Measurements from ENCODE around the gene B3GNT9. TPM values are rescaled to one million over a fixed set of nuclear protein-coding genes. Genes with fewer than 3 reads are reported as not detected.

B3GNT9 gene
- total RNA-seq, 3 donors from 2014 or later (not counting 1 experiment from before 2014, with no cell fraction given), result 0.80 to 1.3 (median 1.0) TPM

GRCh38 chr16:67148656-67149275 is 2.0 kb downstream of the B3GNT9 start:
- peaks cover 30% of the 10 kb centered on the region for H3K36me3 ChIP-seq (ENCODE audit: control insufficient read depth, insufficient read depth, low read length)
- 98% methylated on average over 11 of the region's 11 CpGs for WGBS (ENCODE audit: insufficient coverage)

GRCh38 chr16:67148221-67148620 is 2.6 kb downstream of the B3GNT9 start:
- Mint-ChIP-seq H3K9me3 (no peaks in the 10 kb centered on the region), H3K27me3 (ENCODE audit: low read depth in 2 of 2) (peaks cover 6 to 17% of the 10 kb centered on the region in 2 donors), H3K4me3 (no peak overlapping the region), H3K4me1 (peaks cover 0 to 13% of the 10 kb centered on the region in 2 donors), H3K27ac (no peak overlapping the region), H3K36me3 (no peaks in the 10 kb centered on the region)
- TF ChIP-seq CTCF (IDR thresholded peaks at IDR 0.05), result no peak
- ATAC-seq (no peak), DNase-seq (no peak)
- 95% methylated on average over 2 of the region's 2 CpGs for WGBS (ENCODE audit: insufficient coverage)
- Histone ChIP-seq H3K9me3 (ENCODE audit: control insufficient read depth, insufficient read depth, low read length) (no peaks in the 10 kb centered on the region), H3K4me1 (ENCODE audit: control insufficient read depth, insufficient read depth, low read length) (peaks cover 8% of the 10 kb centered on the region), H3K27me3 (ENCODE audit: control insufficient read depth, insufficient read depth, low read length) (peaks cover 7% of the 10 kb centered on the region), H3K4me3 (ENCODE audit: low read length) (no peak overlapping the region), H3K27ac (ENCODE audit: low read length) (no peak overlapping the region), H3K36me3 (ENCODE audit: control insufficient read depth, insufficient read depth, low read length) (peaks cover 34% of the 10 kb centered on the region)
- intact Hi-C loops (cut with micrococcal nuclease), result no loop called here

More at GRCh38 chr16:67148656-67149275, 2.0 kb downstream of the B3GNT9 start:
- no peak overlapping the region for H3K4me3 ChIP-seq (ENCODE audit: low read length)
- intact Hi-C loops (cut with micrococcal nuclease), result no loop called here
- Mint-ChIP-seq H3K27me3 (ENCODE audit: low read depth in 2 of 2) (peaks cover 7 to 20% of the 10 kb centered on the region in 2 donors), H3K4me1 (peaks cover 0 to 14% of the 10 kb centered on the region in 2 donors), H3K36me3 (no peaks in the 10 kb centered on the region), H3K4me3 (peak overlapping the region; percentile 45), H3K27ac (no peak overlapping the region), H3K9me3 (no peaks in the 10 kb centered on the region)
- H3K27ac ChIP-seq (ENCODE audit: low read length), result no peak overlapping the region
- DNase-seq (no peak), ATAC-seq (no peak)
- H3K27me3 ChIP-seq (ENCODE audit: control insufficient read depth, insufficient read depth, low read length), result peaks cover 7% of the 10 kb centered on the region
- peaks cover 8% of the 10 kb centered on the region for H3K4me1 ChIP-seq (ENCODE audit: control insufficient read depth, insufficient read depth, low read length)
- no peaks in the 10 kb centered on the region for H3K9me3 ChIP-seq (ENCODE audit: control insufficient read depth, insufficient read depth, low read length)
- TF ChIP-seq CTCF (IDR thresholded peaks at IDR 0.05), result no peak

- Histone ChIP-seq H3K27me3 (ENCODE audit: control insufficient read depth, insufficient read depth, low read length) (peaks cover 7% of the 10 kb centered on the region), H3K36me3 (ENCODE audit: control insufficient read depth, insufficient read depth, low read length) (peaks cover 38% of the 10 kb centered on the region), H3K4me3 (ENCODE audit: low read length) (no peak overlapping the region), H3K27ac (ENCODE audit: low read length) (no peak overlapping the region), H3K9me3 (ENCODE audit: control insufficient read depth, insufficient read depth, low read length) (no peaks in the 10 kb centered on the region), H3K4me1 (ENCODE audit: control insufficient read depth, insufficient read depth, low read length) (peaks cover 8% of the 10 kb centered on the region)
- H3K27me3 Mint-ChIP-seq (ENCODE audit: low read depth in 2 of 2), result peaks cover under 1 to 10% of the 10 kb centered on the region in 2 donors
- no peak for DNase-seq
- H3K36me3 Mint-ChIP-seq, result no peaks in the 10 kb centered on the region
- WGBS (ENCODE audit: insufficient coverage), result 97% methylated on average over 4 of the region's 4 CpGs
- intact Hi-C loops (cut with micrococcal nuclease), result no loop called here
- ATAC-seq, result no peak
- no peak overlapping the region for H3K27ac Mint-ChIP-seq
- no peak overlapping the region for H3K4me3 Mint-ChIP-seq
- no peaks in the 10 kb centered on the region for H3K9me3 Mint-ChIP-seq
- TF ChIP-seq CTCF (IDR thresholded peaks at IDR 0.05), result no peak
- H3K4me1 Mint-ChIP-seq, result peaks cover 0 to 7% of the 10 kb centered on the region in 2 donors
Measured at GRCh38 chr16:67147437-67148140, 3.2 kb downstream of the B3GNT9 start.
